K562 (cell line): ENCODE data around the gene SLC35F4. TPM values are rescaled to one million over a fixed set of nuclear protein-coding genes. Genes with fewer than 3 reads are reported as not detected.

Source experiments
- ATAC-seq: fragments of 200-7000 bp; cut with Tn5 transposase; 3 replicates; pipeline ENCODE4 v1.9.1; 2020; ENCODE audit warnings: moderate library complexity
- BruUV-seq: library from RNA; stranded (reverse); fragments of 400-500 nt; replicated peaks from 2 replicates; lab custom pipeline; 2021; lab: Mats Ljungman, UMichigan
- CTCF ChIA-PET: fragments of 300-600 bp; formaldehyde crosslinking; extraction: SDS; loops from one replicate; lab custom pipeline; 2021; ENCODE audit warnings: low intra/inter-chr PET ratio; lab: Yijun Ruan, JAX
- POLR2A ChIA-PET: fragments of 300-600, 350-650 bp; sonication (Branson Sonifier 250); formaldehyde crosslinking; extraction: SDS; loops from one replicate; lab custom pipeline; 2021; ENCODE audit warnings: antibody characterized with exemption, inconsistent platforms; lab: Yijun Ruan, JAX
- DNase-seq, 4 experiments: peaks; one replicate each; pipeline versions ENCODE4 v3.0.0 to v3.0.0-alpha.2; 2011 to 2018; ENCODE audit warnings: low spot score in 3 of 4, mixed read lengths in 3 of 4; ENCODE audit errors: extremely low read depth in 1 of 4
- FAIRE-seq: peaks from 2 replicates; lab custom pipeline; 2011; peaks lifted over from hg19 to GRCh38; lab: Jason Lieb, UNC
- H2AFZ ChIP-seq: 2 replicates; pipeline ENCODE4 v1.6.0; 2011; ENCODE audit warnings: low read depth, low read length, control low read depth, inconsistent platforms
- H3K27ac ChIP-seq: fragments of 200-600 bp; 3 replicates; pipeline ENCODE4 v1.8.0; 2011; ENCODE audit warnings: low read depth, mild to moderate bottlenecking, control low read depth, inconsistent platforms, low read length, moderate library complexity, mixed read lengths; ENCODE audit errors: extremely low read depth
- H3K27me3 ChIP-seq, 2 experiments: fragments of 300-600 bp in 1 of 2; 2 replicates in 1 of 2; 3 replicates in 1 of 2; pipeline versions ENCODE4 v1.6.0 to v1.8.0; 2011; ENCODE audit warnings: inconsistent platforms in 2 of 2, low read length in 2 of 2, mild to moderate bottlenecking in 1 of 2, mixed read lengths in 1 of 2, moderate library complexity in 1 of 2; ENCODE audit not compliant: control insufficient read depth in 2 of 2, insufficient read depth in 2 of 2
- H3K36me3 ChIP-seq: fragments of 300-600 bp; 3 replicates; pipeline ENCODE4 v1.8.0; 2011; ENCODE audit warnings: mild to moderate bottlenecking, low read length, inconsistent platforms; ENCODE audit not compliant: control insufficient read depth, insufficient read depth
- H3K4me1 ChIP-seq, 2 experiments: fragments of 200-600 bp in 1 of 2; replicated peaks in 1 of 2; 2 replicates in 1 of 2; 3 replicates in 1 of 2; pipeline versions ENCODE4 v1.5.1 to v1.8.0; 2011; ENCODE audit warnings: inconsistent platforms in 2 of 2, low read length in 2 of 2, mild to moderate bottlenecking in 1 of 2, mixed read lengths in 1 of 2, moderate library complexity in 1 of 2; ENCODE audit not compliant: control insufficient read depth in 2 of 2, insufficient read depth in 2 of 2
- H3K4me2 ChIP-seq: 2 replicates; pipeline ENCODE4 v1.6.1; 2011; ENCODE audit warnings: low read length, control low read depth, inconsistent platforms, mixed read lengths; ENCODE audit not compliant: insufficient read depth
- H3K4me3 ChIP-seq: fragments of 200-600 bp; sonication (generic), shearing (Covaris generic); 2 replicates; pipeline ENCODE4 v1.5.1; 2016; ENCODE audit warnings: control low read depth, inconsistent platforms
- H3K79me2 ChIP-seq: fragments of 200-600 bp; 3 replicates; pipeline ENCODE4 v1.8.0; 2011; ENCODE audit warnings: low read length, inconsistent platforms; ENCODE audit not compliant: control insufficient read depth, insufficient read depth
- H3K9ac ChIP-seq, 2 experiments: 2 replicates each; pipeline versions ENCODE4 v1.6.0 to v1.6.1; 2011; ENCODE audit warnings: low read depth in 2 of 2, low read length in 2 of 2, control low read depth in 1 of 2, inconsistent platforms in 1 of 2, mild to moderate bottlenecking in 1 of 2, mixed read lengths in 1 of 2; ENCODE audit not compliant: insufficient read depth in 1 of 2
- H3K9me1 ChIP-seq: one replicate; pipeline ENCODE4 v1.6.0; 2011; ENCODE audit warnings: inconsistent platforms, mild to moderate bottlenecking, low read length, moderate library complexity; ENCODE audit not compliant: control insufficient read depth, insufficient read depth
- H3K9me3 ChIP-seq: replicated peaks from 2 replicates; pipeline ENCODE4 v1.5.1; 2011; ENCODE audit warnings: low read depth, low read length, inconsistent platforms; ENCODE audit not compliant: control insufficient read depth, insufficient read depth
- H4K20me1 ChIP-seq: replicated peaks from 2 replicates; pipeline ENCODE4 v1.6.1; 2011; ENCODE audit warnings: low read length, inconsistent platforms, mixed read lengths; ENCODE audit not compliant: control insufficient read depth, insufficient read depth
- BHLHE40 ChIP-seq: IDR thresholded peaks from 2 replicates; pipeline ENCODE4 v1.6.1; 2011; ENCODE audit warnings: low read length, improper control_type of control experiment
- CREB3L1 ChIP-seq: fragments of 450-650 bp; IDR thresholded peaks from 2 replicates; pipeline ENCODE4 v1.6.1; 2014; ENCODE audit warnings: low read depth, mild to moderate bottlenecking, moderate library complexity, borderline replicate concordance
- E2F4 ChIP-seq: sonication (generic); formaldehyde crosslinking; IDR thresholded peaks from 2 replicates; pipeline ENCODE4 v1.8.0; 2022; ENCODE audit warnings: mild to moderate bottlenecking, low read depth, missing genetic modification reagents
- ELF4 ChIP-seq: fragments of 450-650 bp; formaldehyde crosslinking; IDR thresholded peaks from 2 replicates; pipeline ENCODE4 v1.4.0; 2022; ENCODE audit warnings: missing genetic modification characterization
- GABPB1 ChIP-seq: sonication (generic); formaldehyde crosslinking; IDR thresholded peaks from 2 replicates; pipeline ENCODE4 v1.8.0; 2022; ENCODE audit warnings: mild to moderate bottlenecking, missing genetic modification reagents
- HNRNPH1 ChIP-seq: fragments of 200-400 bp; formaldehyde crosslinking; optimal IDR thresholded peaks from 2 replicates; pipeline ENCODE3; 2017; ENCODE audit warnings: low read depth, mild to moderate bottlenecking, low read length, moderate library complexity
- MECOM ChIP-seq: fragments of 250-450 bp; sonication (Bioruptor Pico); IDR thresholded peaks from 2 replicates; pipeline ENCODE4 v1.8.0; 2022; ENCODE audit warnings: inconsistent platforms
- MTA1 ChIP-seq: fragments of 450-650 bp; IDR thresholded peaks from 2 replicates; pipeline ENCODE4 v1.6.1; 2017; ENCODE audit warnings: borderline replicate concordance
- STAT6 ChIP-seq: sonication (generic); formaldehyde crosslinking; IDR thresholded peaks from 2 replicates; pipeline ENCODE4 v1.8.1; 2023; ENCODE audit warnings: mild to moderate bottlenecking, missing genetic modification reagents
- TAF7 ChIP-seq: fragments of 450-650 bp; IDR thresholded peaks from 2 replicates; pipeline ENCODE4 v1.6.1; 2016; ENCODE audit warnings: missing genetic modification characterization, missing compliant biosample characterization
- TCF7L2 ChIP-seq: fragments of 150-350 bp; IDR thresholded peaks from 2 replicates; pipeline ENCODE4 v1.6.1; 2016; ENCODE audit warnings: low read depth, mild to moderate bottlenecking, low read length, moderate library complexity
- WHSC1 ChIP-seq: IDR thresholded peaks from one replicate; pipeline ENCODE4 v1.6.1; 2012; ENCODE audit warnings: low read length, control low read depth, inconsistent platforms
- ZBTB2 ChIP-seq: fragments of 450-650 bp; IDR thresholded peaks from 2 replicates; pipeline ENCODE4 v1.6.1; 2016; ENCODE audit warnings: antibody characterized with exemption
- ZNF263 ChIP-seq: sonication (generic); formaldehyde crosslinking; IDR thresholded peaks from 2 replicates; pipeline ENCODE4 v1.8.0; 2022; ENCODE audit warnings: mild to moderate bottlenecking, missing genetic modification reagents, borderline replicate concordance
- whole genome bisulfite sequencing: fragments of 100-300 bp; shearing (Covaris generic); methylation state at CpG from one replicate; pipeline ENCODE4 v1.1.6; 2016; ENCODE audit warnings: low coverage, mixed read lengths; ENCODE audit not compliant: insufficient coverage; ENCODE audit errors: missing lambda C conversion rate; 5-methylcytosine and 5-hydroxymethylcytosine counted together
- in situ Hi-C: fragments of 300-500 bp; cut with MboI; formaldehyde crosslinking; loops from 4 replicates; pipeline ENCODE4 v1.15.0; 2018; ENCODE audit warnings: inconsistent platforms, mixed read lengths
- intact Hi-C: fragments of 100-400 bp; cut with micrococcal nuclease; formaldehyde crosslinking; loops from 2 replicates; pipeline ENCODE4 v1.14.2; 2022
- polyA plus RNA-seq, 8 experiments: library from polyadenylated mRNA; depleted of rRNA in 4 of 8; stranded (reverse) in 5 of 8; unstranded in 3 of 8; fragments of >200 nt; fragmentation: Nextera tagmentation in 2 of 8; fragmentation: Illumina TruSeq in 1 of 8; extraction: Ambion mirVana in 2 of 8; extraction: Trizol in 1 of 8; gene quantifications; 2 replicates each; pipeline versions ENCODE4 v1.2.1 to v1.2.3, GENCODE V29; 2011 to 2014; ENCODE audit warnings: inconsistent platforms in 1 of 8, missing spikeins in 1 of 8
- total RNA-seq, 7 experiments: library from RNA; depleted of rRNA in 6 of 7; stranded (reverse); fragments of >200 nt in 6 of 7; fragmentation: Illumina TruSeq in 2 of 7; extraction: Trizol in 2 of 7; gene quantifications; 2 replicates each; pipeline versions ENCODE4 v1.2.1 to v1.2.3, GENCODE V29; 2011 to 2021; ENCODE audit warnings: low replicate concordance in 1 of 7

The SLC35F4 gene
- total and polyA plus RNA-seq, 9 of the 15 experiments (the other 6 are each of a cell fraction or from before 2014, with no cell fraction given): 0.01 TPM; not detected in 8

- intact Hi-C loops (no loop called here), in situ Hi-C loops (no loop called here)
- Histone ChIP-seq H3K27me3 (no peaks in the 10 kb centered on the region), H3K79me2 (no peaks in the 10 kb centered on the region), H3K4me1 (no peaks in the 10 kb centered on the region), H3K36me3 (no peaks in the 10 kb centered on the region), H4K20me1 (no peaks in the 10 kb centered on the region), H3K9me1 (no peaks in the 10 kb centered on the region), H3K4me3 (no peak overlapping the region), H3K9ac (no peak overlapping the region), H3K4me2 (no peak overlapping the region), H3K9me3 (no peaks in the 10 kb centered on the region), H3K27ac (no peak overlapping the region), H2AFZ (no peak overlapping the region)
- TF ChIP-seq BHLHE40 (no peak), GABPB1 (CRISPR knock-in tag) (no peak), TCF7L2 (no peak), ELF4 (CRISPR knock-in tag) (no peak), ZBTB2 (no peak), MECOM (CRISPR knock-in tag) (no peak), WHSC1 (no peak), E2F4 (CRISPR knock-in tag) (no peak), HNRNPH1 (no peak), CREB3L1 (no peak), MTA1 (no peak), TAF7 (no peak), STAT6 (CRISPR knock-in tag) (no peak), ZNF263 (CRISPR knock-in tag) (no peak)
- FAIRE-seq (no peak), ATAC-seq (no peak), DNase-seq (no peak)
- ChIA-PET CTCF (no interaction called here), POLR2A (no interaction called here)
- WGBS: 0% methylated on average over 7 of the region's 7 CpGs
- BruUV-seq: no TSS peak
Observed at GRCh38 chr14:57898837-57899572, 33.1 kb upstream of the SLC35F4 start.
